Peyer's patch (tissue), 4 donors: ENCODE measurements around the gene NCOA7.

Source experiments
- CTCF ChIP-seq, 6 experiments: fragments of 450-650 bp in 4 of 6; fragments of 200-600 bp in 2 of 6; sonication (generic) in 1 of 6; IDR thresholded peaks; one replicate each; pipeline ENCODE4 v1.5.1; 2017 to 2019; ENCODE audit warnings: antibody characterized with exemption in 6 of 6, mild to moderate bottlenecking in 3 of 6, moderate library complexity in 1 of 6
- POLR2A ChIP-seq, 2 donors: fragments of 450-650 bp; IDR thresholded peaks; one replicate each; pipeline ENCODE4 v1.5.1; 2017; ENCODE audit warnings: antibody characterized with exemption in 2 of 2, mild to moderate bottlenecking in 2 of 2, moderate library complexity in 2 of 2

GRCh38 chr6:125779924-125780539 is 10.7 kb upstream of the NCOA7 start:
- TF ChIP-seq CTCF (IDR thresholded peaks at IDR 0.05) (peak in 5 of 6 experiments; percentile 30 to 68 (median 64)), POLR2A (IDR thresholded peaks at IDR 0.05) (peak in 1 of 2 donors; percentile 17)
